Ishikawa (cell line): Measurements from ENCODE around the gene CELSR1.

ENCODE experiments used
- CEBPB ChIP-seq: IDR thresholded peaks from 2 replicates; pipeline ENCODE4 v1.6.1; 2012
- CREB1 ChIP-seq: IDR thresholded peaks from 2 replicates; pipeline ENCODE4 v1.6.1; 2012; ENCODE audit warnings: low read depth
- EGR1 ChIP-seq: IDR thresholded peaks from 2 replicates; pipeline ENCODE4 v1.6.1; 2012
- EP300 ChIP-seq: IDR thresholded peaks from 2 replicates; pipeline ENCODE4 v1.6.1; 2012; ENCODE audit warnings: borderline replicate concordance
- FOXM1 ChIP-seq: IDR thresholded peaks from 2 replicates; pipeline ENCODE4 v1.6.1; 2012; ENCODE audit warnings: low read depth, borderline replicate concordance
- NFIC ChIP-seq: IDR thresholded peaks from 2 replicates; pipeline ENCODE4 v1.6.1; 2012
- RAD21 ChIP-seq: IDR thresholded peaks from 2 replicates; pipeline ENCODE4 v1.6.1; 2012; ENCODE audit warnings: low read depth
- TAF1 ChIP-seq: IDR thresholded peaks from 2 replicates; pipeline ENCODE4 v1.6.1; 2012; ENCODE audit warnings: low read depth, mild to moderate bottlenecking
- TCF12 ChIP-seq: IDR thresholded peaks from 2 replicates; pipeline ENCODE4 v1.6.1; 2012; ENCODE audit warnings: low read depth
- TEAD4 ChIP-seq: IDR thresholded peaks from 2 replicates; pipeline ENCODE4 v1.6.1; 2012
- YY1 ChIP-seq: IDR thresholded peaks from 2 replicates; pipeline ENCODE4 v1.6.1; 2012; ENCODE audit warnings: low read depth
- ZBTB7A ChIP-seq: IDR thresholded peaks from 2 replicates; pipeline ENCODE4 v1.6.1; 2012; ENCODE audit warnings: low read depth
- TF ChIP-seq, protein P1 (sequence below): IDR thresholded peaks from 2 replicates; pipeline ENCODE4 v1.6.1; 2012
- TF ChIP-seq, protein P2 (sequence below): IDR thresholded peaks from 2 replicates; pipeline ENCODE4 v1.6.1; 2012; ENCODE audit warnings: low read depth, mild to moderate bottlenecking
- TF ChIP-seq, protein P3 (sequence below): IDR thresholded peaks from 2 replicates; pipeline ENCODE4 v1.6.1; 2012

The CELSR1 gene

DNA sequence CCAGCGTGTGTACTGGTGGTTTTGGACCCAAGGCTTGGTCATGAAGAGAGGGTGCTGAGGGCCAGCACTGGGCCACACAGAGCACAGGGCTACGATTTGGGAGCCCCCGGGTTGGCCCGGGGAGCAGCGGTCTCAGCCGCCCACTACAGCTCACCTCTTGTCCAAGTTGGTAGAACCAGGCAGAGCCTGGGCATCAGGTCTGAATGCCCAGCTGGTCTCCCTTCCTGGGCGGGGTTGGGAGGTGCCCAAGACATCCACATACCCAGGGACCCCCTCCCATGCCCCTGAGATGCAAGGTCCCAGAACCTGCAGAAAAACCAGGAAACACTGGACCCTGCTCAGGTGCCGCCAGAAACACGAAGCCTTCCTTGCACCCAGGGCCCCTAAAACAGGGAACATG lies 18.0 kb downstream of the CELSR1 start:
- TF ChIP-seq FOXM1 = no peak
- no peak for TF ChIP-seq CEBPB
- no peak for TF ChIP-seq EGR1
- TF ChIP-seq, protein P1, sequence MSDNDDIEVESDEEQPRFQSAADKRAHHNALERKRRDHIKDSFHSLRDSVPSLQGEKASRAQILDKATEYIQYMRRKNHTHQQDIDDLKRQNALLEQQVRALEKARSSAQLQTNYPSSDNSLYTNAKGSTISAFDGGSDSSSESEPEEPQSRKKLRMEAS = no peak
- TF ChIP-seq, protein P2, sequence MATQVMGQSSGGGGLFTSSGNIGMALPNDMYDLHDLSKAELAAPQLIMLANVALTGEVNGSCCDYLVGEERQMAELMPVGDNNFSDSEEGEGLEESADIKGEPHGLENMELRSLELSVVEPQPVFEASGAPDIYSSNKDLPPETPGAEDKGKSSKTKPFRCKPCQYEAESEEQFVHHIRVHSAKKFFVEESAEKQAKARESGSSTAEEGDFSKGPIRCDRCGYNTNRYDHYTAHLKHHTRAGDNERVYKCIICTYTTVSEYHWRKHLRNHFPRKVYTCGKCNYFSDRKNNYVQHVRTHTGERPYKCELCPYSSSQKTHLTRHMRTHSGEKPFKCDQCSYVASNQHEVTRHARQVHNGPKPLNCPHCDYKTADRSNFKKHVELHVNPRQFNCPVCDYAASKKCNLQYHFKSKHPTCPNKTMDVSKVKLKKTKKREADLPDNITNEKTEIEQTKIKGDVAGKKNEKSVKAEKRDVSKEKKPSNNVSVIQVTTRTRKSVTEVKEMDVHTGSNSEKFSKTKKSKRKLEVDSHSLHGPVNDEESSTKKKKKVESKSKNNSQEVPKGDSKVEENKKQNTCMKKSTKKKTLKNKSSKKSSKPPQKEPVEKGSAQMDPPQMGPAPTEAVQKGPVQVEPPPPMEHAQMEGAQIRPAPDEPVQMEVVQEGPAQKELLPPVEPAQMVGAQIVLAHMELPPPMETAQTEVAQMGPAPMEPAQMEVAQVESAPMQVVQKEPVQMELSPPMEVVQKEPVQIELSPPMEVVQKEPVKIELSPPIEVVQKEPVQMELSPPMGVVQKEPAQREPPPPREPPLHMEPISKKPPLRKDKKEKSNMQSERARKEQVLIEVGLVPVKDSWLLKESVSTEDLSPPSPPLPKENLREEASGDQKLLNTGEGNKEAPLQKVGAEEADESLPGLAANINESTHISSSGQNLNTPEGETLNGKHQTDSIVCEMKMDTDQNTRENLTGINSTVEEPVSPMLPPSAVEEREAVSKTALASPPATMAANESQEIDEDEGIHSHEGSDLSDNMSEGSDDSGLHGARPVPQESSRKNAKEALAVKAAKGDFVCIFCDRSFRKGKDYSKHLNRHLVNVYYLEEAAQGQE = no peak
- no peak for TF ChIP-seq ZBTB7A
- TF ChIP-seq RAD21 = no peak
- no peak for TF ChIP-seq CREB1
- no peak for TF ChIP-seq NFIC
- TF ChIP-seq TEAD4 = no peak
- no peak for TF ChIP-seq EP300
- no peak for TF ChIP-seq YY1
- TF ChIP-seq, protein P3, sequence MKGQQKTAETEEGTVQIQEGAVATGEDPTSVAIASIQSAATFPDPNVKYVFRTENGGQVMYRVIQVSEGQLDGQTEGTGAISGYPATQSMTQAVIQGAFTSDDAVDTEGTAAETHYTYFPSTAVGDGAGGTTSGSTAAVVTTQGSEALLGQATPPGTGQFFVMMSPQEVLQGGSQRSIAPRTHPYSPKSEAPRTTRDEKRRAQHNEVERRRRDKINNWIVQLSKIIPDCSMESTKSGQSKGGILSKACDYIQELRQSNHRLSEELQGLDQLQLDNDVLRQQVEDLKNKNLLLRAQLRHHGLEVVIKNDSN = no peak
- no peak for TF ChIP-seq TAF1

DNA sequence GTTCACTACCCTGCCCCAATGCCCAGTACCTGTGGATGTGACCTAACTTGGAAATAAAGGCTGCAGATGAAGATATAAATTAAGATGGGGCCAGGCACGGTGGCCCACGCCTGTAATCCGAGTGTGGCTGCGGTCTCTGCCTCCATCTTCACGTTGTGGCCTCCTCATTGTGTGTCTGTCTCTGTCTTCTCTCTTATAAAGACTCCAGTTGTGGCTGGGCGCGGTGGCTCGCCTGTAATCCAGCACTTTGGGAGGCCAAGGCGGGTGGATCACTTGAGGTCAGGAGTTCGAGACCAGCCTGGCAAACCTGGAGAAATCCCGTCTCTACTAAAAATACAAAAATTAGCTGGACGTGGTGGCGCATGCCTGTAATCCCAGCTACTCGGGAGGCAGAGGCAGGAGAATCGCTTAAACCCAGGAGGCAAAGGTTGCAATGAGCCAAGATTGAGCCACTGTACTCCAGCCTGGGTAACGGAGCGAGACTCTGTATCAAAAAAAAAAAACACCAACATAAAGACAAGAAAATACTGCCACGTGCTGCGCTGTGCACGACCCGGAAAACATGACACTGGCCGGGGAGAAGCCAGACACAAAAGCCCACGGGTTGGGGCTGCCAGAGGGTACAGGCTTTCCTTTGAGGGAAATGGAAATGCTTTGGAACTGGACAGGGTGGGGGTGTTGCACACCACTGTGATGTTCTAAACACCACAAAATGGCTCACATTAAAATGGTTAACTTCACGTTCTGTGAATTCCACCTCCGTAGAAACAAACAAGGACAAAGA lies 18.7 kb downstream of the CELSR1 start:
- no peak for TF ChIP-seq FOXM1
- TF ChIP-seq EP300 = no peak
- no peak for TF ChIP-seq TAF1
- no peak for TF ChIP-seq CEBPB

DNA sequence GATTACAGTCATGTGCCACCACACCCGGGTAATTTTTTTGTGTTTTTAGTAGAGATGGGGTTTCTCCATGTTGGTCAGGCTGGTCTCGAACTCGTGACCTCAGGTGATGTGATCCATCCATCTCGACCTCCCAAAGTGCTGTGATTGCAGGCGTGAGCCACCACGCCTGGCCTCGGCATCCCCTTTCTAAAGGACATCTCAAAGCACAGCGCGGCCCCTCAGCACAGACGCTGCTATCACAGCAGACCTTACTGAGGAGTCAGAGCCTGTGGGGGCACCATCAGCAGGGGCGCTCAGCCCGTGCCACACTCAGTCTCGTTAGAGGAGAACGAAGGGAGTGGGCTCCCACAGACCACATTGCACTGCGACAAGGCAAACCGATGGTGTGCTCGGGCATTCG lies 19.4 kb downstream of the CELSR1 start:
- no peak for TF ChIP-seq CEBPB
- TF ChIP-seq EP300 = no peak
- TF ChIP-seq FOXM1 = no peak
- TF ChIP-seq, protein P1 = no peak
- no peak for TF ChIP-seq TCF12
- TF ChIP-seq TAF1 = no peak
- TF ChIP-seq EGR1 = no peak
- no peak for TF ChIP-seq CREB1
- TF ChIP-seq, protein P3 = no peak
- no peak for TF ChIP-seq ZBTB7A
- TF ChIP-seq TEAD4 = no peak
- no peak for TF ChIP-seq RAD21
- no peak for TF ChIP-seq NFIC
- TF ChIP-seq YY1 = no peak

DNA sequence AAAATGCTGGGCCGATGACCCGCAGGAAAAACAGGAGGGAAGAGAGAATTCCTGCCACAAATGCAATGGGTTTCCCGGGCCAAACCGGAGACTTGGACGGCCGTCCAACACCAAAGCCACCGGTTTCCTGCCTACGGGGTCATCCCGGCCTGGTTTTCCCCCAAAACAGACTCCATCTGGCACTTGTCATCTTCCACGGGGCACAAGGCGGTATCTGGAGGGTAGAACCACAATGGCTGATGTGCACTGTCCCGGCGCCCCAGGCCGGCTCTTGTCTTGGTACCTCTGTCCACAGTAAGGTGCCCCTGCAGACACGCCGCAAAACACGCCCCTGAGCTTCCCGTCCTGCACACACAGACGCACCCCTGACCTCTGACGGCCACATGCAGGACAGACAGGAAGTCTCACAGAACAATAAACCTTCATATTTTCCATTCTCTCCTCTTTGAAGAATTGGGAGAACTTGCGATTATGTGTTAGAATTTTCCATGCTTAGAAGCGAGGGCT lies 20.1 kb downstream of the CELSR1 start:
- TF ChIP-seq EP300 (no peak), EGR1 (no peak), TAF1 (no peak), FOXM1 (no peak), CREB1 (no peak), ZBTB7A (no peak), NFIC (no peak), CEBPB (no peak), YY1 (no peak), TEAD4 (no peak), TCF12 (no peak), RAD21 (no peak)
- TF ChIP-seq, protein P2 = no peak
- TF ChIP-seq, protein P3 = no peak
- TF ChIP-seq, protein P1 = no peak

DNA sequence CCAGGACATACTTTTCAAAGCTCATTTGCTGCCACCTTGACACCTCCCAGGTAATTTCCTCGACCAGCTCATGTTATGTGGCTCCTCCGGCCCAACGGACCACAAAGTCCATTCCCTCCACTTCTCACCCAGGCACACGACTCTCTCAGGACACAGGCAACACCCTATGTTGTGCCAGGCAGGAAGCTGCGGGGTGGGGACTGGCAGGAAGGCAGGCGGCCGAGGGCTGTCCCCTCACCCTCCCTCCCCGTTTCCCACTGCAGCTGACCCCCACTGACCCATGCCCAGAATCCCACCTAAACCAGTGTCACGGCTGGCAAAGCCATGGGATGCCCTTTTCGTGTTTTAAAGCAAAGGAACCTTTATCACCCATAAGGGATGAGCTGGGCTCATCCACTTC lies 20.8 kb downstream of the CELSR1 start:
- TF ChIP-seq ZBTB7A (no peak), TAF1 (no peak), EP300 (no peak), CREB1 (no peak), FOXM1 (no peak), TCF12 (no peak), CEBPB (no peak), YY1 (no peak), NFIC (no peak), RAD21 (no peak), TEAD4 (no peak), EGR1 (no peak)
- TF ChIP-seq, protein P1 = no peak
- TF ChIP-seq, protein P3 = no peak
- TF ChIP-seq, protein P2 = no peak
